Brain microvascular endothelial cell (primary cell): Measurements from ENCODE around the gene FAM136A.

Experiments used
- DNase-seq: peaks from one replicate; pipeline ENCODE4 v3.0.0-alpha.2; 2020
- H3K27ac ChIP-seq: fragments of 250-450 bp; sonication (Bioruptor Pico); 2 replicates; pipeline ENCODE4 v1.5.1; 2020; ENCODE audit warnings: mild to moderate bottlenecking, moderate library complexity
- H3K27me3 ChIP-seq: fragments of 250-450 bp; sonication (Bioruptor Pico); replicated peaks from 2 replicates; pipeline ENCODE4 v1.5.1; 2020; ENCODE audit warnings: mild to moderate bottlenecking
- H3K36me3 ChIP-seq: fragments of 250-450 bp; sonication (Bioruptor Pico); replicated peaks from 2 replicates; pipeline ENCODE4 v1.5.1; 2020; ENCODE audit warnings: mild to moderate bottlenecking
- H3K4me3 ChIP-seq: 2 replicates; pipeline ENCODE4 v1.5.1; 2011; ENCODE audit warnings: low read depth, mild to moderate bottlenecking, control low read depth, low read length, moderate library complexity
- in situ Hi-C: cut with HindIII; loops from 2 replicates; pipeline ENCODE4 v1.10.0; 2017; ENCODE audit warnings: low sequenced_read_pairs, low pct_ligation_motif_present
- TF ChIP-seq, protein P1 (sequence below): IDR thresholded peaks from 2 replicates; pipeline ENCODE4 v1.5.1; 2011; ENCODE audit warnings: low read depth, mild to moderate bottlenecking, moderate library complexity, low read length, control low read depth, inconsistent platforms; ENCODE audit errors: missing control alignments

FAM136A gene

GRCh38 chr2:70247364-70248180 lies 54.3 kb downstream of the FAM136A start:
- Histone ChIP-seq H3K27ac (peak overlapping the region; percentile 90), H3K36me3 (no peaks in the 10 kb centered on the region), H3K4me3 (peak overlapping the region; percentile 100), H3K27me3 (no peaks in the 10 kb centered on the region)
- in situ Hi-C loops, result no loop called here
- TF ChIP-seq, protein P1, sequence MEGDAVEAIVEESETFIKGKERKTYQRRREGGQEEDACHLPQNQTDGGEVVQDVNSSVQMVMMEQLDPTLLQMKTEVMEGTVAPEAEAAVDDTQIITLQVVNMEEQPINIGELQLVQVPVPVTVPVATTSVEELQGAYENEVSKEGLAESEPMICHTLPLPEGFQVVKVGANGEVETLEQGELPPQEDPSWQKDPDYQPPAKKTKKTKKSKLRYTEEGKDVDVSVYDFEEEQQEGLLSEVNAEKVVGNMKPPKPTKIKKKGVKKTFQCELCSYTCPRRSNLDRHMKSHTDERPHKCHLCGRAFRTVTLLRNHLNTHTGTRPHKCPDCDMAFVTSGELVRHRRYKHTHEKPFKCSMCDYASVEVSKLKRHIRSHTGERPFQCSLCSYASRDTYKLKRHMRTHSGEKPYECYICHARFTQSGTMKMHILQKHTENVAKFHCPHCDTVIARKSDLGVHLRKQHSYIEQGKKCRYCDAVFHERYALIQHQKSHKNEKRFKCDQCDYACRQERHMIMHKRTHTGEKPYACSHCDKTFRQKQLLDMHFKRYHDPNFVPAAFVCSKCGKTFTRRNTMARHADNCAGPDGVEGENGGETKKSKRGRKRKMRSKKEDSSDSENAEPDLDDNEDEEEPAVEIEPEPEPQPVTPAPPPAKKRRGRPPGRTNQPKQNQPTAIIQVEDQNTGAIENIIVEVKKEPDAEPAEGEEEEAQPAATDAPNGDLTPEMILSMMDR, result no peak
- DNase-seq, result no peak
